Measurements from ENCODE around the gene ATF2.
A peak's percentile ranks its signal among the peaks of the same experiment; 100 is the strongest.

The ATF2 gene

GRCh38 chr2:175181877-175182308 lies 13.9 kb upstream of the ATF2 start:
- no peak for TF ChIP-seq Cebpa-rat (IDR thresholded peaks at IDR 0.05)
- H3K4me2 ChIP-seq: peak overlapping the region; percentile 88
- H3K27ac ChIP-seq: peak overlapping the region; percentile 92
- H3K4me1 ChIP-seq: peaks cover 28% of the 10 kb centered on the region
- peak overlapping the region; percentile 96 for H3K9ac ChIP-seq
- H3K36me3 ChIP-seq: peaks cover 31% of the 10 kb centered on the region
- peaks cover 37% of the 10 kb centered on the region for H4K20me1 ChIP-seq
- no peaks in the 10 kb centered on the region for H3K27me3 ChIP-seq
- peak overlapping the region; percentile 95 for H3K4me3 ChIP-seq
- no peaks in the 10 kb centered on the region for H3K9me3 ChIP-seq

- Histone ChIP-seq H3K36me3 (peaks cover 37% of the 10 kb centered on the region), H3K4me1 (peaks cover 28% of the 10 kb centered on the region), H3K4me2 (peak within 1 kb of the TSS; percentile 88), H3K27ac (peak within 1 kb of the TSS; percentile 92), H3K4me3 (peak within 1 kb of the TSS; percentile 95), H3K9me3 (no peaks in the 10 kb centered on the region), H3K9ac (peak within 1 kb of the TSS; percentile 96), H4K20me1 (peaks cover 37% of the 10 kb centered on the region), H3K27me3 (no peaks in the 10 kb centered on the region)
- TF ChIP-seq Cebpa-rat (IDR thresholded peaks at IDR 0.05): no peak
These were observed 13.3 kb upstream of the ATF2 start, which contains the start of gene ATP5MC3 for GRCh38 chr2:175181104-175181876. Gene ATP5MC3, minus strand, starts transcription at chr2:175181710. Its CDS starts 317 bp downstream, at chr2:175181393.

- Histone ChIP-seq H3K4me3 (peak overlapping the region; percentile 95), H3K27ac (peak overlapping the region; percentile 92), H3K9me3 (no peaks in the 10 kb centered on the region), H3K4me2 (peak overlapping the region; percentile 88), H3K36me3 (peaks cover 41% of the 10 kb centered on the region), H3K27me3 (no peaks in the 10 kb centered on the region), H3K9ac (peak overlapping the region; percentile 96), H4K20me1 (peaks cover 37% of the 10 kb centered on the region), H3K4me1 (peaks cover 28% of the 10 kb centered on the region)
- TF ChIP-seq Cebpa-rat (IDR thresholded peaks at IDR 0.05): no peak
These were observed 12.7 kb upstream of the ATF2 start for GRCh38 chr2:175180701-175181103.

GRCh38 chr2:175176624-175177023 lies 8.6 kb upstream of the ATF2 start:
- TF ChIP-seq Cebpa-rat (IDR thresholded peaks at IDR 0.05): no peak
- H3K4me3 ChIP-seq: no peak overlapping the region
- H3K4me1 ChIP-seq: peaks cover 21% of the 10 kb centered on the region
- H3K27me3 ChIP-seq: no peaks in the 10 kb centered on the region
- no peaks in the 10 kb centered on the region for H3K9me3 ChIP-seq
- H3K27ac ChIP-seq: no peak overlapping the region
- no peak overlapping the region for H3K9ac ChIP-seq
- no peak overlapping the region for H3K4me2 ChIP-seq
- peaks cover 69% of the 10 kb centered on the region for H3K36me3 ChIP-seq
- peaks cover 52% of the 10 kb centered on the region for H4K20me1 ChIP-seq

- no peak overlapping the region for H3K4me3 ChIP-seq
- peaks cover 47% of the 10 kb centered on the region for H4K20me1 ChIP-seq
- no peak for TF ChIP-seq Cebpa-rat (IDR thresholded peaks at IDR 0.05)
- no peaks in the 10 kb centered on the region for H3K9me3 ChIP-seq
- H3K36me3 ChIP-seq: peaks cover 69% of the 10 kb centered on the region
- H3K9ac ChIP-seq: no peak overlapping the region
- H3K4me1 ChIP-seq: peaks cover 21% of the 10 kb centered on the region
- H3K27ac ChIP-seq: no peak overlapping the region
- no peaks in the 10 kb centered on the region for H3K27me3 ChIP-seq
- no peak overlapping the region for H3K4me2 ChIP-seq
These were observed 7.9 kb upstream of the ATF2 start for GRCh38 chr2:175175896-175176295.

- no peaks in the 10 kb centered on the region for H3K27me3 ChIP-seq
- H3K36me3 ChIP-seq: peaks cover 69% of the 10 kb centered on the region
- no peak for TF ChIP-seq Cebpa-rat (IDR thresholded peaks at IDR 0.05)
- H3K27ac ChIP-seq: no peak overlapping the region
- H3K4me3 ChIP-seq: no peak overlapping the region
- H3K9ac ChIP-seq: no peak overlapping the region
- H3K4me2 ChIP-seq: no peak overlapping the region
- H3K4me1 ChIP-seq: peaks cover 17% of the 10 kb centered on the region
- peaks cover 42% of the 10 kb centered on the region for H4K20me1 ChIP-seq
- H3K9me3 ChIP-seq: no peaks in the 10 kb centered on the region
These were observed 7.3 kb upstream of the ATF2 start for GRCh38 chr2:175175320-175175719.

- Histone ChIP-seq H3K36me3 (peaks cover 29% of the 10 kb centered on the region), H3K4me1 (peaks cover 26% of the 10 kb centered on the region), H3K4me3 (no peak overlapping the region), H4K20me1 (peaks cover 33% of the 10 kb centered on the region), H3K4me2 (no peak overlapping the region), H3K27me3 (no peaks in the 10 kb centered on the region), H3K9ac (no peak overlapping the region), H3K27ac (no peak overlapping the region), H3K9me3 (no peaks in the 10 kb centered on the region)
- TF ChIP-seq Cebpa-rat (IDR thresholded peaks at IDR 0.05): no peak
These were observed 2.8 kb upstream of the ATF2 start for GRCh38 chr2:175170659-175171304.

GRCh38 chr2:175169191-175169590 lies 1.2 kb upstream of the ATF2 start:
- no peak for TF ChIP-seq Cebpa-rat (IDR thresholded peaks at IDR 0.05)
- H3K4me1 ChIP-seq: peaks cover 30% of the 10 kb centered on the region
- no peaks in the 10 kb centered on the region for H3K27me3 ChIP-seq
- peaks cover 17% of the 10 kb centered on the region for H3K36me3 ChIP-seq
- peaks cover 3% of the 10 kb centered on the region; the same call in 1 of the 2 replicates for H3K9me3 ChIP-seq
- peak overlapping the region; percentile 84; the same call in 1 of the 2 replicates for H3K9ac ChIP-seq
- peak overlapping the region; percentile 100 for H3K4me3 ChIP-seq
- H4K20me1 ChIP-seq: peaks cover 46% of the 10 kb centered on the region
- H3K4me2 ChIP-seq: peak overlapping the region; percentile 86
- H3K27ac ChIP-seq: no peak overlapping the region

GRCh38 chr2:175168564-175168945 lies 552 bp upstream of the ATF2 start:
- H3K4me3 ChIP-seq: peak overlapping the region; percentile 100
- H3K4me1 ChIP-seq: peaks cover 30% of the 10 kb centered on the region
- no peaks in the 10 kb centered on the region for H3K27me3 ChIP-seq
- TF ChIP-seq Cebpa-rat (IDR thresholded peaks at IDR 0.05): no peak
- H3K4me2 ChIP-seq: peak overlapping the region; percentile 86
- peaks cover 17% of the 10 kb centered on the region for H3K36me3 ChIP-seq
- peak overlapping the region; percentile 84 for H3K9ac ChIP-seq
- H3K9me3 ChIP-seq: peaks cover 4% of the 10 kb centered on the region; the same call in 1 of the 2 replicates
- peaks cover 48% of the 10 kb centered on the region for H4K20me1 ChIP-seq
- H3K27ac ChIP-seq: peak overlapping the region; percentile 81
